ENCODE measurements around the gene RAB12.
A peak's percentile ranks its signal among the peaks of the same experiment; 100 is the strongest.

Gene RAB12

GRCh38 chr18:8654503-8655451 is 45.5 kb downstream of the RAB12 start:
- peak; percentile 40 for DNase-seq

- DNase-seq, result no peak
Measured at GRCh38 chr18:8656232-8656631, 47.0 kb downstream of the RAB12 start.

GRCh38 chr18:8657050-8657820 is 48.0 kb downstream of the RAB12 start:
- no peak for DNase-seq

GRCh38 chr18:8657873-8658470 is 48.7 kb downstream of the RAB12 start:
- DNase-seq, result no peak

- DNase-seq, result no peak
Measured at GRCh38 chr18:8658858-8659485, 49.7 kb downstream of the RAB12 start.

GRCh38 chr18:8659609-8660242 is 50.5 kb downstream of the RAB12 start:
- peak; percentile 28 for DNase-seq

- DNase-seq, result no peak
Measured at GRCh38 chr18:8660316-8660715, 51.1 kb downstream of the RAB12 start.

GRCh38 chr18:8661754-8662559 is 52.7 kb downstream of the RAB12 start:
- peak; percentile 87 for DNase-seq

- DNase-seq, result no peak
Measured at GRCh38 chr18:8662560-8663255, 53.5 kb downstream of the RAB12 start.

GRCh38 chr18:8667846-8668245 is 58.6 kb downstream of the RAB12 start:
- no peak for DNase-seq

GRCh38 chr18:8668381-8668780 is 59.1 kb downstream of the RAB12 start:
- no peak for DNase-seq

GRCh38 chr18:8669571-8669970 is 60.3 kb downstream of the RAB12 start:
- DNase-seq, result no peak

GRCh38 chr18:8673256-8674209 is 64.3 kb downstream of the RAB12 start:
- DNase-seq, result no peak

GRCh38 chr18:8675057-8675456 is 65.8 kb downstream of the RAB12 start:
- DNase-seq, result no peak

- DNase-seq, result no peak
Measured at GRCh38 chr18:8681196-8681595, 72.0 kb downstream of the RAB12 start.

- no peak for DNase-seq
Measured at GRCh38 chr18:8684577-8684976, 75.3 kb downstream of the RAB12 start.

GRCh38 chr18:8685141-8685913 is 76.1 kb downstream of the RAB12 start:
- DNase-seq, result peak; percentile 71

GRCh38 chr18:8685914-8686216 is 76.6 kb downstream of the RAB12 start:
- no peak for DNase-seq

GRCh38 chr18:8686611-8687010 is 77.4 kb downstream of the RAB12 start:
- peak; percentile 44 for DNase-seq
